HG03097 (cell line): ENCODE data around the gene HORMAD1.
A peak's percentile ranks its signal among the peaks of the same experiment; 100 is the strongest.
"Not testable (repeated sequence)": the region's sequence is repeated elsewhere in the genome, so short reads cannot be mapped to it uniquely, and the experiment has no call there.

Experiments used
- ATAC-seq: cut with Tn5 transposase; IDR thresholded peaks from one replicate; pipeline ENCODE4 v1.9.1; 2021; ENCODE audit not compliant: unreplicated experiment, low FRiP score

The HORMAD1 gene

DNA sequence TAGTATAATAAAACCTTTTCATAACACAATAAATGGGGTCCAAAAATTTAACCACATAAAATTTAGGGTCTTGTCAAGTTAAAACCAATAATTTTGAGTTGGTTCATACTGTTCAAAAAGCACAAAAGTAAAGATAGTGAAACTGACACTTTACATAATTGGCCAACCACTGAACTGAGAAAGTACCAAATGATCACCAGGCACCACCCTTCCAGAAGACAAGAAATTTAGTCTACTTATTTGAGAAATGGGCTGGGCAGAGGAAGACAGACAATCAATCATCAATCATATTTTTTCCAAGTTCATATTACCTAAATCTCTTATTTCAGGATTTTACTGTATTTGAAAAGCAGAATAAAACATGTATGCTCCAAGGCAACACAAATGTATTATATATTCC is 17.3 kb downstream of the HORMAD1 start:
- ATAC-seq, result no peak

DNA sequence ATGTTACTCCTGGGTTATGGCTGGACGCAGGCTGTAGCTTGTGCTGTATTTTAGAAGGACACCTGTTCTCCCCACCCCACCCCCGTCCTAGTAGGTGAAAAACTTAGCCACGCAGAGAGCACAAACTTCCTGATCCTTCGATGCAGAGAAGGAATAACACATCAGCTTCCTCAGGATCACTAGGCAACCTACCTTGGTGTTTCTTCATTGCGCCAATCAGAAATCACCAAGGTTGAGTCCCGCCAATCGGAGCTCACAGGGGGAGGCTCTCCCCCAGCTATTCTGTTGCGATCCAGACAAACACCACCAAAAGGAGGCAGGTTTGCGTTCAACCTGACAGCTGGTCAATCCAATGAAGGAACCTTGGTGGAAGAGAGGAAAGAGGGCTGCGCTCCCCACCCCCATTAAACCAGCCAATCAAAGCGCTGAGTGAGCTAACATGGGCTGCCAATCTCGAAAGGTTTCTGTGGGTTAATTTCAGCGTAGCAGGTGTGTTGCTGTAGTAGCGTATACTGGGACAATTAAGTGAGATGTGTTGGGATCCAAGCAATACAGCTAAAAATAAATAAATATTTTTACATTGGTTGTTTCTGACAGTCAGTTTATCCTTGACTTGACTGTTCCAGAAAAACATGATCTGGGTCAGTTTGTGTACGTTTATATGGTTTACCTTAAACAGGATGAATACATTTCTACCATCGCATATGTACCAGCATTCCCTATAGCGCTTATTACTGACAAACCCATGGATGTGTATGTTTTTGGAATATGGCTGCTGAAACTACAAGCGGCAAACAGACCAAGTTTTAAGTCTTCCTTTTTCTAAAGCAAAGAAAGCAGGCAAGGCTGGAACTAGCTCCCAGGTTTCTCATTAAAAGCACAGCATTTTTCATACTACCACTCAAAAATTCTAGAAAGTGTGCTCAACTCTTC is 23.4 kb downstream of the HORMAD1 start, which contains the start of gene GOLPH3L:
TSS of gene GOLPH3L (minus strand) at position 160 of the 933 bp plus-strand sequence. CDS start 2,316 bp downstream, outside the sequence.
- peak; percentile 96 for ATAC-seq

DNA sequence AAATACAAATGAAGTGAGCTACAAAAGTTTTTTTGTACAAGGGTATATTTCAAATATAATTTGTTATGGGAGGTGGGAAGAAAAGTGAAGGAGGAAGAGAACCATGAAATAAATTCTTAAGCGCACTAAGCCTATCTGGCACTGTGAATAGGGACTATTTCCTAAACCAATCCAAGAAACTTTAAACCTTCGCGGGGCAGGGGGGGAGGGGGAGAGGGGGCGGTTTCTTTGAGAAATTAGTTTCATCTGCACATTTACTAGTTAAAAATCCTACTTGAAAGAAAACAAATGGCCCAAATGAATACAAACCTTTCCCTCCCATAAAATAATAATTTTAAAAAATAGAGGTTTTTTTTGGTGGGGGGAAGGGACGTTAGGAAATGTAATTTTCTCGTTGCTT is 24.1 kb downstream of the HORMAD1 start:
- ATAC-seq, result no peak

DNA sequence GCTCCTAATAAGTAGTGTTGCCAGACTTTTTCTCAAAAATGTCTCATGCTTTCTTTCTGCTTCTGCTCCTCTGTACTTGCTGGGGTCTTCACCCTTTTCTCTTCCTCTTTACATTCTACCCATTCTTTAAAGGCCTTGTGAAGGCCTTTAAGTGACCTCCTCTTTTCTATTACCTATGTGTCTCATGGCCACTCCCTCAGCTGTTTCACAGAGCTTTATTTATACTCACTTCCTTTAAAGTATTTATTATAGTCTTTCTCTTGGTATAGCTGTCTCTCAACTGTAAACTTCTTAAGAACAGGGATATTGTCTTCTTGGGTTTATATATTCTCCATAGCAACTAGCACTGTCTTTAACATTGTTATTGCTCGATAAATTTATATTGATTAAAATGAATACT is 24.5 kb downstream of the HORMAD1 start:
- ATAC-seq, result no peak

DNA sequence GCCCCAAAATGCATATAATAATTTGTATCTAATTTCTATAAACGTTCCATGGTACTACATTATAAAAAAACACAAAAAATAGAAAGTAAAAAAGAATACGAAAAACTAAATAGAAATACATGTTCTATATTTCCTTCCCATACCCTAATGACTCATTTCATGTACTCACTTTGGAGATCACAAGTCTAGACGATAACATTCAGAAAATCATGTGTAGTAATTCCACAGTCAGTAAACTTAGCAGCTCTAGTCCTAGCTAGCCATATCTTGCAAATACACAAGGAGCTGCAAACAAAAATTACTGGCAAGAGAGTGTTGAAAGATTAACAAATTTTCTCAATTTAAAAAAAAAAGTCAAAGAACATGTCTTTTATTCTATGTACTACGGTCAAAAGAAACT is 25.1 kb downstream of the HORMAD1 start:
- no peak for ATAC-seq

- ATAC-seq, result no peak
Observed at GRCh38 chr1:150692720-150693119, 28.0 kb downstream of the HORMAD1 start.

- ATAC-seq, result no peak
Observed at GRCh38 chr1:150688763-150689162, 31.9 kb downstream of the HORMAD1 start.

GRCh38 chr1:150686275-150686674 is 34.4 kb downstream of the HORMAD1 start:
- no peak for ATAC-seq

- ATAC-seq, result no peak
Observed at GRCh38 chr1:150683914-150684313, 36.8 kb downstream of the HORMAD1 start.

DNA sequence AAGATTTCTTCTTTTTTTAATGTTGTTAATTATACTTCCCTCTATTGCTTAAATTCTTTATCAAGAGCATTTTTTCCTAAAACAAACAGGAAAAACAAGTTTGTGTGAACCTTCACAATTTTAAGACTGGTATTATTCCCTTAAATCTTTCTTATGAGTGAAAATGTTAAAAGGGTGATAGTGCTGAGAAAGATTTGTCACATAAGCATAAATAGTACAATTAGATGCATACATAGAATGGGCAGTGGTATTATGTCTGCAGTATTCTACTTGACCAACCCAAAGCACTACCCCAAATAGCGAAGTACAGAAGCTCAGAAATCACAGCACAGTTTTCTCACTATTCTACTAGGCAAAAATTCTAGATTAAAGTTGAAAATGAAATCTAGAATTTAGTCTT is 41.7 kb downstream of the HORMAD1 start:
- ATAC-seq, result no peak

DNA sequence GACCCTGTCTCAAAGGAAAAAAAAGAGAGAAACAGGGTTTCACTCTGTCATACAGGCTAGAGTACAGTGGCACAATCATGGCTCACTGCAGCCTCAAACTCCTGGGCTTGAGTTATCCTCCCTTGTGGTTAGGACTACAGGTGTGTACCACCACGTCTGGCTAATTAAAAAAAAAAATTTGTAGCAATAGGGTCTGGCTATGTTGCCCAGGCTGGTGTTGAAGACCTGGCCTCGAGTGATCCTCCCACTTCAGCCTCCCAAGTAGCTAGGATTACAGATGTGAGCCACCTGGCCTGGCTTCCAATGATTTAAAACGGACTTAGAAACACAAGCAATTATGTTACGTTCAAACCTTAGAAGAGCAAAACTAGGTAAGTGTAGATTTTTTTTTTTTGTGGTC is 45.8 kb downstream of the HORMAD1 start:
- ATAC-seq, result no peak

GRCh38 chr1:150663321-150663720 is 57.4 kb downstream of the HORMAD1 start:
- ATAC-seq, result no peak

DNA sequence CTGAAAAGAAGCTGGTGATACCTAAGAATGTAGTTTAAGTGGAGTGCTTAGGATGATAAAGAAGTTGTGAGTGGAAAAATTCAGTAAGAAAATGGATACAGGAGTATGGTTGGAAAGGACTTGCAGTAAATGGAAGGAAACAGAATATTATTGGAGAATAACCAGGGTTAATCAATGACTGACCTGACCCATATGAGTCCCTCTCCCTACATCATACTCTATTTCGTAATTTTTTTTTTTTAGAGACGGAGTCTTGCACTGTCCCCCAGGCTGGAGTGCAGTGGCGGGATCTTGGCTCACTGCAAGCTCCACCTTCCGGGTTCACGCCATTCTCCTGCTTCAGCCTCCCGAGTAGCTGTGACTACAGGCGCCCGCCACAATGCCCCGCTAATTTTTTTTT is 57.9 kb downstream of the HORMAD1 start:
- ATAC-seq, result no peak

- ATAC-seq, result no peak
Observed at GRCh38 chr1:150661156-150661555, 59.5 kb downstream of the HORMAD1 start.

DNA sequence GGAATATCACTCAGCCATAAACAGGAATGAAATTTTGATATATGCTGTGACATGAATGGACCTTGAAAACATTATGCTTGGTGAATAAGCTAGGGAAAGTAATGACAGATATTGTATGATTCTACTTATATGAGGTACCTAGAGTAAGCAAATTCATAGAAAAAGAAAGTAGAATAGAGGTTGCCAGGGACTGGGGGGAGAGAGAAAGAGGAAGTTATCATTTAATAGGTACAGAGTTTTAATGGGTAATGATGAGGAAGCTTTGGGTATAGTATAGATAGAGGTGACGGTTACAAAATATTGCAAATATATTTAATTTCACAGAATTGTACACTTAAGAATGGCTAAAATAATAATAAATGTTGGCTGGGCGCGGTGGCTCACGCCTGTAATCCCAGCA is 60.1 kb downstream of the HORMAD1 start:
- no peak for ATAC-seq

DNA sequence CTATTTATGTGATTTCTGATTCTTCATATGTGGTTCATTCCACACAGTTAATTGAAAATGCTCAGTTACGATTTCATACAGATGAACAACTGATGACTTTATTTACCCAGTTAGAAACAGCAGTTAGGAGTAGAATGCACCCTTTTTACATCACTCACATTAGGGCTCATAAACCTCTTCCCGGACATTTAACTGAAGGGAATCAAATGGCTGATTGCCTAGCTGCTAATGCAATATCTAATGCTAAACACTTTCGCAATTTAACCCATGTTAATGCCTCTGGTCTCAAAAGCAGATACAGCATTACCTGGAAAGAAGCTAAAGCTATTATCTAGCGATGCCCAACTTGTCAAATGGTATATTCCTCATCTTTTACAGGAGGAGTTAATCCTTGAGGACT is 63.6 kb downstream of the HORMAD1 start:
- not testable (repeated sequence) for ATAC-seq

GRCh38 chr1:150654635-150655034 is 66.1 kb downstream of the HORMAD1 start:
- not testable (repeated sequence) for ATAC-seq

DNA sequence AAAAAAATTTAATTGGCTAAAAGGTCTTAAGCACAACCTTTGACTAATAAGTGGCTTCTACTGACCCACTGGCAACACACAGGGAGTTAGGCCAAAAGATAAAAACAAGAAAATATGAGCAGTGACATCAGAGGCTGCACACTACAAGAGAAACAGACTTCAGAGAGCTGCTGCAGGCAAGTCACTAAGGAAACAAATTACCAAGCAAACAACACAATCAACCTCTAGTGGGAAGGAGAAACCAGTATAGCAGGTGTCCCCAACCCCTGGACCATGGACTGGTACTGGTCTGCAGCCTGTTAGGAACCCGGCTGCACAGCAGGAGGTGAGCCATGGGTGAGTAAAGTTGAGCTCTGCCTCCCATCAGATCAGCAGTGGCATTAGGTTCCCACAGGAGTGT is 70.5 kb downstream of the HORMAD1 start:
- ATAC-seq, result no peak

- no peak for ATAC-seq
Observed at GRCh38 chr1:150649441-150650075, 71.1 kb downstream of the HORMAD1 start.
